RPMI7951 (cell line): Measurements from ENCODE around the gene RBM18. TPM values are rescaled to one million over a fixed set of nuclear protein-coding genes. Genes with fewer than 3 reads are reported as not detected.
A peak's percentile ranks its signal among the peaks of the same experiment; 100 is the strongest.

Source experiments
- DNase-seq: peaks from one replicate; pipeline ENCODE4 v3.0.0-alpha.2; 2012; ENCODE audit warnings: low read depth
- total RNA-seq: library from RNA; depleted of rRNA; stranded (reverse); fragments of >200 nt; shearing (Covaris generic); gene quantifications from 2 replicates; pipeline ENCODE4 v1.2.3, GENCODE V29; 2014; rRNA removed

RBM18 gene, protein sequence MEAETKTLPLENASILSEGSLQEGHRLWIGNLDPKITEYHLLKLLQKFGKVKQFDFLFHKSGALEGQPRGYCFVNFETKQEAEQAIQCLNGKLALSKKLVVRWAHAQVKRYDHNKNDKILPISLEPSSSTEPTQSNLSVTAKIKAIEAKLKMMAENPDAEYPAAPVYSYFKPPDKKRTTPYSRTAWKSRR
- total RNA-seq: 10.2 and 12.5 TPM in 2 replicates

DNA sequence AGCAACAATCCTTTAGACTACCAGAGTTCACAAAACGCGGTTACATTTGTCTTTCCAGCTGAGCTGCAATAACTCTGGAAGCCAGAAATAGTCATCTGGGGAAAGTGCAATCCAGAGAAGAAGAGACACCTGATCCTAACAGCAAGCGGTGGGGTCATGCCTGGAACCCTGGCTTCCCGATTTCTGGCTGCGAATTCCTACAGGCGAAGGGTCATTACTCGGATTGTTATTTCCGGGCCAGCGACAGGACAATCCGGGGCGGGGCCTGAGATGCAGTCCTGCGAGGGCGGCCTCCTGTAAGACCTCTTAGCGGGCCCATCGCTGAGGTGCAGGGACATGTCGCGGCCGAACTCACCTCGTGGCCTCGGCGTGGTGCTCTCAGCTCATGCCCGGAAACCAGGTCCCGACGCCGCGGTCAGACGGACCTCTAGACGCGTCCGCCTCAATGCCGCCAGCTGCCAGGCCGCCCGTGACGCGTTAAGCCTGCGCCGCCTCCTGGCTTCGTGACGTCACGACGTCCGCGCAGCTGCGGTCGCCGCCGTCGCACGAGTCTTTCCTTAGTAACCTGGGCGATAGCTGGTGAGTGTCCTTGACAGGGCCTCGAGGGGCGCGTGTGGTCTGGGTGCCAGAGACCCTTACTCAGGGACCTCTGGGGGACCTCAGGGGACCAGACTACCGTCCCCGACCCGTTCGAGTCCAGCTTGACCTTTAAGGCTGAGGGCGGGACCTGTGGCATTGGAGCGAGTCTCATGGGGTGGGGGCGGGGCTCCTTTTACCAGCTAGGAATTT lies at the start of gene RBM18, which contains the start of gene MRRF:
RBM18 (minus strand) TSS at position 481 of the 789 bp plus-strand sequence. CDS start 3,348 bp downstream, outside the sequence.
MRRF (plus strand) TSS at position 523 of the 789 bp plus-strand sequence. CDS start 6,010 bp downstream, outside the sequence.
- peak; percentile 85 for DNase-seq

DNA sequence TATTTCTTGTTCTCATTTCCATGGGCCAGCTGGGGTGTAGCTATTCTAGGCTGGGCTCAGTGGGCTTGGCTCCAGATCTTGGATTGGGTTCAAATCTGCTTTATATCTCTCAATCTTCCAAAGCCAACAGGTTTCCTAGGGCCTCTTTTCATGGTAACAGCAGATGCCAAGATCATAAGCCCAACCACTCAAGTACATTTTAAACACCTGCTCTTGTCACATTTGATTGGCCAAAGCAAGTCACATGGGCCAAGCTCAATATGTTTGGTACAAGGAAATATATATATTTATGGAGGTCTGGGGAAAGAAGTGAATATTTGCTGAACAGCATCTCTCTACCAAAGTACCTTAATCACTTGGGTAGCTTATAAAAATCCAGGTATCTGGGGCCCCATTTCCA lies 49.5 kb upstream of the RBM18 start:
- no peak for DNase-seq

DNA sequence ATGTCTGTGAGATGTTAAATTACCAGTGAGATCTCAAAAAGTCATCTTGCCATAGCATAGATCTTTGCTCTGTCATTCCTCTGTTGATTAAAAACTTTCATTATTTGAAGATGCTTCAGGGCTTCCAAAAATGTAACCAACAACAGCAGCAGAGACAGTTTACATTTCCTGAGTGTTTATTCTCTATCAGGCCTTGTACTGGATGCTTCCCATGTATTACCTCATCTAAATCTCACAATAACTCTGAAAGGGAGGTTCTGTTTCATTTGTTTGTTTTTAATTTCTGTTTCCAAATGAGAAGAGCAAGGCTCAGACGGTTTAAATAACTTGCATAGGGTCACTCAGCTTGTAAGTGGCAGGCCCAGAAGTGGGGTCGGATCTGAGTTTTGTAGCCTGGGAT lies 45.2 kb upstream of the RBM18 start:
- DNase-seq: no peak

DNA sequence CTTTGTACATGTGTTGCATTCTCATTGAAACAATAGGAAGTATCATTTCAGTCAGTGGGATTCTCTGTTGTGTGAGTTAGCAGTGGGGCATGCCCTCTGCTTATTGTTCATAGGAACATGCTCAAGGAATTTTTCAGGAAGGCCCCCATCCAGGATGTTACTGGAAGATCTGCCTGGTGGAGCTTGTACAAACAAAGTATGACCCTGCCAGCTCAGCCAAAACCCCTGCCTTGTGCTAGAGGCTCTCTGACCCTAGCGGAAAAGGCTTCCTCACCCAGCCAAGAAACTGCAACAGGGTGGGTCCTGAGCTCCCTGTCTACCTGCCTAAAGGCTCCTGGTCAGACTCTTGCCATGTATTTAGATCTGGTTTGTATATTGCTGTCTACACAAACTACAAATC lies 43.3 kb upstream of the RBM18 start:
- no peak for DNase-seq

DNA sequence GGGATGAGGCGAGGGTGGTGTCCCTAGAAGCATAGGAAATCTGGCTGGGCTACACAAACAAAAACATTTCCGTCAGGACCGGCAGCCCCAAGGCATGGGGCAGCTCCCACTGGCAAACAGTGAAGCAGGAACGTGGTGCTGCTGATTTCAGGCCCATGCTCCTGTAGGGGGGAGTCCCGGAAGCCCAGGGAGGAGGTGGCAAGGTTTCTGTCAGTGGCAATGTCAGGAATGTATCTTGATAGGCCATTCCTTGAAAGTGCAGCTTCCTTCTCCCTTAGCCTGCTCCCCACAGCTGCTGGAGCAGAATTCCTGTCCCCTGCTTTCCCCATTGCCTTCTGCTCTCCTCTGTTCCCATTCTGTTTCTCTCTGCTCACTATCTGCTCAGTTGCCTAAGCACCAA lies 42.4 kb upstream of the RBM18 start:
- DNase-seq: no peak

DNA sequence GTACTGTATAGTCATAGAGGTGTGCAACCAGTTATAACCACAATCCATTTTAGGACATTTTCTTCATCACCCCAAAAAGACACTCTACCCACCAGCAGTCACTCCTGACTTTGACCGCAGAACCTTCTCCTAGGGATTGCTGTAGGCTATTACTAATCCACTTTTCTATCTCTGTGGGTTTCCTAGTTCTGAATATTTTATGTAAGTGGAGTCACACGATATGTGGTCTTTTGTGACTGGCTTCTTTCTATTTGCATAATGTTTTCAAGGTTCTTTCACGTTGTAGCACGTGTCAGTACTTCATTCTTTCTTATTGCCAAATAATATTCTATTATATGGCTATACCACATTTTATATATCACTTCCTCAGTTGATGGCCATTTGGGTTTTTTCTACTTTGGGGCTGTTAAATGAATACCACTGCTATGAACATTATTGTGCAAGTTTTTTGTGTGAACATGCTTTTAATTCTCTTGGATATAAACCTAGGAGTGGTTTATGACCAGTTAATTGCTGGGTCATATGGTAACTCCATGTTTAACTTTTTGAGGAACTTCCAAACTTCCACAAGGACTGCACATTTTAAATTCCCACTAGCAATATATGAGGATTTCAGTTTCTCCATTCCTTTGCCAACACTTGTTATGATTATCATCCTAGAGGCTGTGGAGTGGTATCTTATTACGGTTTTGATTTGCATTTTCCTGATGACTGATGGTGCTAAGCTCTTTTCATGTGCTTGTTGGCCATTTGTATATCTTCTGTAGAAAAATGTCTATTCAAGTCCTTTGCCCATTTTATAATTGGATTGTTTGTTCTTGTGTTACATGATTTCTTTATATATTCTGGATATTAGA lies 37.8 kb upstream of the RBM18 start:
- DNase-seq: no peak

DNA sequence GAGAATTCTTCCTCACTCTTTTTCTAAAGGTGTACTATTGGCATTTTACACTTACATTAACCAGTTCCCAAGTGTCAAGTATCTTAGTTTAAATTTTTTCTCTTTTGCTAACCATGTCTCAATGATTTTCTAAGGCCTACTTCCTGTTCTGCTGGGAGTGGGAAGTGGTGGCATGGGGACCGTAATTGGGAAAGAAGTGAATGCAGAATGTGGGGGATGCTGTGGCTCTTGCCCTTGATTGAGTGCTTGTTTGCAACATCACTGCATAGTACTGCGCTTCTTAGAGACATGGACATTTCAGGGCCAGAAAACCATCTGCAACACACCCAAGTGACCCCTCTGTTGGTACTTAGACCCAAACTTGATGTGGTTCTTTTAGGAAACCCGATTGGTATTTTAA lies 32.9 kb upstream of the RBM18 start:
- DNase-seq: no peak

DNA sequence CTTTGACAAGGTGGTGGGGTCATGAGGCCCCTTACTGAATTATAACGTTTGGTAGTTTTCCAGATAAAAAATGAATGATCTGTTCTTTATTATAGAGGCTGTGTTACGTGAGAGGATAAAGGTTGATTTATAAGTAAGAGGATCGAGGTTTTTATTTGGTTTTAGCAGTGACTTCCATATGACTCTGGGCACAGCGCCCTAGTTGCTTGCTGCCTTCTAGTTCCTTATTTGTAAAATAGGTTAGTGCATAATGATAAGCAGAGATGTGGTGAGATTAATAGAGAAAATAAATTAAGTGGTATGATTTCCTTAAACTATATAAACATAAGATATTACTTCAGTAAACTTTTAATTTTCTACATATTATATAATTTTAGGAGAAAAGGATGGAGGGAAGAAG lies 29.9 kb upstream of the RBM18 start:
- no peak for DNase-seq

DNA sequence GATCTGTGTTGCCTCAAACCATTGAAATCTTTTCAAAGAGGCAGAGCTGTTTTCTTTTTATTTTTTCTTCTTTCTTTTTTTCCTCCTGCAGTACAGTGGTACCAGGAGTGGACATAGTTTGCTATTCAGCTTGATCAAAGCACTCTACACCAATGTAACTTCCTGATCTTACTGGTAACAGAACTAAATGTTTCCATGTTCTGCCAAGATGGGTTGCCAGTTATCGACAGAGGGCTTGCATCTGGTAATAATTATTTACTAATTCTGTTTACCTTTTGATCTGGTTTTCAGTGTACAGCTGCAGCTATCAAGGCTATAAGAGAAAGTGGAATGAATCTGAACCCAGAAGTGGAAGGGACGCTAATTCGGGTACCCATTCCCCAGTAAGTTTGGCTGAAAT lies 26.8 kb upstream of the RBM18 start:
- DNase-seq: no peak

DNA sequence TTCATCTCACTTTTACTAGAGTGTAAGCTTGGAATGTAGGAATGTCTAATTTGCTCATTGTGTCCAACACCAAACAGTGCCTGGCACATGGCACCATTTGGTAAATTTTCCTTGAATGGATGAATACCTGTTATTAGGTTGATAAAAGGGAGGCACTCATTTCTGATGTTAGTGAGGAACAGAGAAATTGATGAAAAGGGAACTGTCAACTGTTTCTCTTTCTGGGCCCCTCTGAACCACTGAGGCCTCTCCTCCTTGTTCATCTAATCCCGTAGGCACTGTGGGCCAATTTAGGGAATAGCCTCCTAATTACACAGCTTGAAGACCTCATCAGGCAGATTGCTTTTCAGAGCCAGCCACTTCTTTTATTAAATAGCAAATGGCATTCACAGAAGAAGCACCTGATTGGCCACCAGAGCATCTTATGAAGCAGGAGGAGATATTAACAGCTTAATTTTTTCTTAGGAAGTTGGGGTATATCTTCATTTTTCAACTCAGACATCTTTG lies 22.6 kb upstream of the RBM18 start:
- DNase-seq: no peak

DNA sequence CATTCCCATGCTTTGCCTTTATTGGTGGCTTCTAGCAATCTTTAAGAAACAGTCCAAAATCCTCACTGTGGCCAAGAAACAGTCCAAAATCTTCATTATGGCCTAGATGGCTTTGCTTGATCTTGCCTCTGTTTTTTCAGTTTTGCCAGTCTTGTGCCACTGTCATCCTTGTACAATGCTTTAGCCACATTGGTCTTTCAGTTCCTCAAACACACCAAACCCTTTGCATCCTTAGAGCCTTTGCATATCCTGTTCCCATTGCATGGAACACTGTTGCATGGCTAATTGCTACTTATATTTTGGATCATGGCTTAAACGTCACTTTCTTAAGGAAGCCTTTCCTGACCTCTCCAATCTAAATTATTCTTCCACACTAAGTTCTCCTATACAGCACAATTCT lies 22.1 kb upstream of the RBM18 start:
- DNase-seq: no peak

DNA sequence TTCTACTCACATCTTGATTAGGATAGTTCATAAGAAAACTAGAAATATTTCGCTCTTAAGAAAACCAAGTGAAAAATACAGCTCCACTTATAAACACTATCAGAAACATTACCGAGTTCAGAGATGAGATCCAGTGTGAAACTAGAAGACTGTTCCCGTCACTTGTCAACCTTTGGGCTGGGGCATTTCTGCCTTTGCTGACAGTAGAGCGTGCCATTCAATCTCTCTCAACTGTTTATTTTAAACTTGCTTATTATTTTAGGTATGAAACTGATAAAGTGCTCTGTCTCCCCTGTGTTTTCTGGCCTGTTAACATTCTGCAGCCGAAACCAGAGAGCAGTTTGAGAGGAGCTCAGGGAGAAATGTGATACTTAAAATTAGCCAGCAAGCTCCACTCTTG lies 16.7 kb upstream of the RBM18 start:
- no peak for DNase-seq

DNA sequence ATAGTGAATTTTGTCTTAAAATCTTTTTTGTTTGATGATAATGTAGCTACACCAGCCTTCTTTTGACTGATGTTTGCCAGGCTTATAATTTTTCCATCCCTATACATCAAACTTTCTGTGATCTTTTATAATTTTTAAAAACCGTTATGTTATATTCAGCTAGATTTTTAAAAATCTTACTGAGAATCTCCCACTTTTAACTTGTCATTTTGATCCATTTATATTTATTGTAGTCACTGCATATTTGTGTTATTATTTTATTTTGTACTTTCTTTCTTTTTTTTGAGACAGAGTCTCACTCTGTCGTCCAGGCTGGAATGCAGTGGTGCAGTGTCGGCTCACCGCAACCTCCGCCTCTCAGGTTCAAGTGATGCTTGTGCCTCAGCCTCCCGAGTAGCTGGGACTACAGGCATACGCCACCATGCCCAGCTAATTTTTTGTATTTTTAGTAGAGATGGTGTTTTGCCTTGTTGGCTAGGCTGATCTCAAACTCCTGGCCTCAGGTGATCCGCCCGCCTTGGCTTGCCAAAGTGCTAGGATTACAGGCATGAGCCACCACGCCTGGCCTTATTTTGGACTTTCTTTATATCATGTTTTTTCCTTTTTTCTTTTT lies 12.8 kb upstream of the RBM18 start:
- DNase-seq: no peak

DNA sequence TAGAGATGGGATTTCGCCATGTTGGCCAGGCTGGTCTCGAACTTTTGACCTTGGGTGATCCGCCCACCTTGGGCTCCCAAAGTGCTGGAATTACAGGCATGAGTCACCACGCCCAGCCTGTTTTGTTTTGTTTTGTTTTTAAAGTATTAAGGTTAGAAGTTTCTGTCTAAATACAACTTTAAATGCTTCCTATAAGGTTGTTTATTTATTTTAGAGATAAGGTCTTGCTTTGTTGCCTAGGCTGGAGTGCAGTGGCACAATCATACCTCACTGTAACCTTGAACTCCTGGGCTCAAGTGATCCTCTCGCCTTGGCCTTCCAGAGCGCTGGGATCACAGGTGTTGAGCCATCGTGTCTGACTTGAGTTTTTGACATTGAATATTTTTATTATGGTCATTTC lies 11.5 kb upstream of the RBM18 start:
- DNase-seq: no peak

DNA sequence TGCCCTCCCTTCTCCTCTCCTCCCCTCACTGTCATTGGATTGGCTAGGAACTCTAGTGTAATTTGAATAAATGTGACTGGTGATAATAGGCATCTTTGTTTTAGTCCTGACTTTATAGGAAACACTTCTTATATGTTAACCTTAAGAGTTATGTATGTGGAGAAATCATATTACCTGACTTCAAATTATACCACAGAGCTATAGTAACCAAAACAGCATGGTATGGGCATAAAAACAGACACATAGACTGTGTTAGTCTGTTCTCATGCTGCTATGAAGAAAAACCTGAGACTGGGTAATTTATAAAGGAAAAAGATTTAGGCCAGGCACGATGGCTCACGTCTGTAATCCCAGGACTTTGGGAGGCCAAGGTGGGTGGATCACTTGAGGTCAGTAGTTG lies 9.4 kb upstream of the RBM18 start:
- DNase-seq: no peak

DNA sequence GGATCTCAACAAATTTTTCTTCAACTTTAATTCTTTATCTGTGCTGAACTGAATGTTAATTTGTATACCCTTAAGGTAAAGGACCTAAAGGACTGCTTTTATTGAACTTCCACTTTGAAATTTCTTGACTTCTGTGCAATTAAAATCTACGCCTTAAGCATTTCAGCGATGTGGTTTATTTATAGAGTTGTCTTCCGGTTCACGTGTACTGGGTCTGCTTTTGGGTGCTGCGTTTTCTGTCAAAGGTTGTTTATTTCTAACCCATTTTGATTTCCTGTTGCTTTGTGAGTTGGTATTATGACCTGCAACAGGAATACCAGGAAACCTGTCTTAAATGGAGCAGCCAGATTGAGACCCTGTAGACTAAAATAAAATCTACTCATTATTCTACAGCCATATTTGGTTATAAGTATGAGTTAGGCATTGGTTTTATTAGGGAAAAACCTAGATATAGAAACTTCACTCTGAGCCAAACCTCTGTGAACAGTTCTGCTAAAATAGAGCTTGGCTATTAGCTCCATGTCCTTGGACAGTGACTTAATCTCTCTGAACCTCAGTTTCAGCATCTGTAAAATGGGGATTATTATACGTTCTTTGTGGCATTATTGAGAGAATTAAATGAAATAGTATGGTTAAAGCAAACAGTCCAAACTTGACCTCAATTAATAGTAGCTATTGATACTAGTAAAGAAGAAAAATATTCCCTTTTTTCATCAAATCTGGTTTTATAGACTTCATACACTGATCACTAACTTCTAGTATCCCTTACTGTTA lies 3.6 kb upstream of the RBM18 start:
- DNase-seq: no peak

DNA sequence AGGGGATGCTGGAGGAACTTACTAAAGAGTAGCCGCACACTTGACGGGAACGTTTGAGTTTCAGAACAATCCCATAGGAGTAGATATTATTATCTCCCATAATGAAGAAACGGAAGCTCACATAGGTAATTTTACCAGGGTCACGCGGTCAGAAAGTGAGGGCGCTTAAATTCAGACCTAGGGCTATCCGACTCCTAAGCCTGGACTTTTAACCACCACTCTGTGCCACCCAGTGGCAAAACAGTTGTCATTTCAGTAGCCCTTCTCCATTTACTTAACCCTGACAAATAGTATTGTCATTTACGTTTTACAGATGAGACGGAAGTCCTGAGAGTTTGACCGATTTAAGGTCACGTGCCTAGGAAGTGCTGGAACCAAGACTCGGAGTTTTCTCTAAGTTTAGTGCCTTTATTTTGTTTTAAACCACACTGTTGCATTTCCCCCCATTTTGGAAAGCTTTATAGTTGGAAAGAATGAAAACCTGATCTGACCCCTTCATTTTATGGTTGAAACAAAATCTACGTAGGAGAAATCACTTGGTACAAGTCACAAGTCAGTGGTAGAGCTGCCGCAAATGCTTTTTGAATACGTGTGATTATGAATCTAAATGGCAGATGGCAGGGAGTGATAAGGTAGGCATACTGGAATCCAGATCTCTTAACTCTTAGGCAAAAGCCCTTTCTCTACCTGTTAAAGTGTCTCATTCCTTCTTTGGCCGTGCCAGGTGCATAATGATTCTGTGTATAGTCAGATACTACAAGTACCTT lies 692 bp upstream of the RBM18 start:
- DNase-seq: peak; percentile 41

DNA sequence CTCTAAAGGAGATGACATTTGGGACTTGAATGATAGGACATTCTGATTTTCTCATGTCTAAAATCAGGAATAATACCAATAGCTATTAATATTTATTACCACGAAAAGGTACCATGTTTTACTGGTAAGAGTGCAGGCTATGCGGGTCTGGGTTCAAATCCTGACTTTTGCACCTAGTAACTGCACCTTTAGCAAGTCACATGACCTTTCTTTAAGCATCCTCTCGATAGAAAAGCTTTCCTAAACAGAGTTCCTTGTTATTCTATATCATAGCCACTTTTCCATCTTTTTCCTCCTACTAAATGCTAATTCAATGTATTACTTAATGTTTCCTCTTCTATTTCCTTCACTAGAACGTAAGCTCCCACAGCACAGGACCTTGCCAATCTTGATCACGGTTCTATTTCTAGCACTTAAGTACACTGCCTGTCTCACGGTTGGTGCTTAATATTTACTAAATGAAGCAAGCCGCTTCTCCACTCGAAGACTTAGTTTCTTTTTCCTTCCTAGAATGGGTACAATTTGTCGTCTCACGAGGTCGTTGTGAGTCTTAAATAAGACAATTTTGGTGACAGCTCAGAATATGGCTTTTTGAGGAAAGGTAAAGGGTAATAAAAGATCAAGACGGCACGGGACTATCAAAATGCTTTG lies 816 bp downstream of the RBM18 start:
- peak; percentile 4 for DNase-seq

DNA sequence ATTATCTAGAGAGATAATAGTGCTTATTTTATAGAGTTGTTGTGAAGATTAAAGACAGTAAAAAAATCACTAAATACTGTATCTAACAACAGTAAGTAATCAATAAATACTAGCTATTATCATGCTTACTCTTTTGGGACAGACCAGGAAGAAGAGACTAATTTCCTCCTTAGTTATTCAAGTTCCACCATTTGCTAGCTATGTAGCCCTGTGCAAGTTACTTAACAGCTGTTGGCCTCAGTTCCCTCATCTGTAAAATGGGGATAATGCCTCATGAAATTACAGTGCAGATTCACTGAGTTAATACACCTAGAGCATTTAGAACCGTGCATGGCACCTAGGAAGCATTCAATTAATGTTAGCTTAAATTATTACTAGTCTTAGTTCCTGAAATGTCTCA lies 2.6 kb downstream of the RBM18 start:
- DNase-seq: no peak

DNA sequence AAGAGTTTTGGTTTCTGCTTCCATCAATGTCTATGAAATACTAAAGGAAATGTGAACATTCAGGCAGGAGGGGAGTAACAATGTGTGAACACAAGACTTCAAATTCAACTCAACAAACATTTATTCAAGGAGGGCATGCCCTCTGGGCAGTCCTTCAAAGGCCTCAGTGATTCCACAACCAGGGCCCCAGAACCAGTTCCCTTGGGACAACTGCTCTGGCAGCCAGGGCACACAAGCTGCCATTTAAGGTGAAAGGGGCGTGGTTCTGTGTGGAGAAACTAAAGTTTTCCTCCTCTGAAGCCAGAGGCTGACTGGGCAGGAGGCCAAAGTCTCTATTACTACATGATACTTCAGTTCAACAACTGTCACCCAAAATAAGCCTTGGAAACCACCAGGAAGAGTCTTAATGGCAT lies 3.2 kb downstream of the RBM18 start:
- peak; percentile 79 for DNase-seq
